Rectal smooth muscle tissue (tissue), 1 donor: ENCODE measurements around the gene LCMT1.
"Not testable (repeated sequence)": the region's sequence is repeated elsewhere in the genome, so short reads cannot be mapped to it uniquely, and the experiment has no call there.

Experiments used
- H3K27ac ChIP-seq: one replicate; pipeline ENCODE4 v1.7.0; 2013; ENCODE audit warnings: low read depth, low read length, inconsistent platforms
- H3K27me3 ChIP-seq: one replicate; pipeline ENCODE4 v1.7.0; 2013; ENCODE audit warnings: low read length; ENCODE audit not compliant: control insufficient read depth, insufficient read depth
- H3K36me3 ChIP-seq: one replicate; pipeline ENCODE4 v1.7.0; 2013; ENCODE audit warnings: low read length; ENCODE audit not compliant: control insufficient read depth, insufficient read depth
- H3K4me1 ChIP-seq: one replicate; pipeline ENCODE4 v1.7.0; 2013; ENCODE audit warnings: low read length; ENCODE audit not compliant: control insufficient read depth, insufficient read depth
- H3K4me3 ChIP-seq: one replicate; pipeline ENCODE4 v1.7.0; 2013; ENCODE audit warnings: low read length
- H3K9ac ChIP-seq: one replicate; pipeline ENCODE4 v1.7.0; 2013; ENCODE audit warnings: low read length

Gene LCMT1

GRCh38 chr16:25100511-25100910, 11.0 kb upstream of the LCMT1 start:
- H3K36me3 ChIP-seq, result no peaks in the 10 kb centered on the region
- H3K27ac ChIP-seq, result no peak overlapping the region
- no peaks in the 10 kb centered on the region for H3K4me1 ChIP-seq
- no peak overlapping the region for H3K4me3 ChIP-seq
- H3K9ac ChIP-seq, result no peak overlapping the region
- H3K27me3 ChIP-seq, result no peaks in the 10 kb centered on the region

- H3K4me3 ChIP-seq, result peak overlapping the region; percentile 92
- H3K27ac ChIP-seq, result peak overlapping the region; percentile 91
- H3K4me1 ChIP-seq, result peaks cover 10% of the 10 kb centered on the region
- H3K9ac ChIP-seq, result peak overlapping the region; percentile 91
- no peaks in the 10 kb centered on the region for H3K36me3 ChIP-seq
- H3K27me3 ChIP-seq, result no peaks in the 10 kb centered on the region
Measured at GRCh38 chr16:25106567-25107465, 4.7 kb upstream of the LCMT1 start.

DNA sequence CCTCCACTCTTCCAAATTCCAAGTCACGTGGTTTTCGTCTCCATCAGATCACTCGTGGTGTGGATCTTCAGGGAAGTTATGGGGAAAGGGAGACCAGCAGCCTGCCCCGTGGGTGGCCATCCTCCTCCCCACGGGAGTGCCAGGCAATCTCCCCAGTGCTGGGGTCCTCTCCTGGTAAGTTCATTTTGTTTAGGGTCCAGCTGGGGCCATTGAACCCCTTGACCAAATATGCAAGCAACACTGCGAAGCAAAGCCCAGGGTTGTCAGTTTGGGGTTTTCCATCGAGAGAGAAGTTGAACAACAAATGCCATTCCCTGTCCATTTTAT, 4.1 kb upstream of the LCMT1 start:
- no peaks in the 10 kb centered on the region for H3K27me3 ChIP-seq
- H3K27ac ChIP-seq, result peak overlapping the region; percentile 91
- peaks cover 13% of the 10 kb centered on the region for H3K4me1 ChIP-seq
- no peaks in the 10 kb centered on the region for H3K36me3 ChIP-seq
- H3K9ac ChIP-seq, result peak overlapping the region; percentile 91
- peak overlapping the region; percentile 92 for H3K4me3 ChIP-seq

DNA sequence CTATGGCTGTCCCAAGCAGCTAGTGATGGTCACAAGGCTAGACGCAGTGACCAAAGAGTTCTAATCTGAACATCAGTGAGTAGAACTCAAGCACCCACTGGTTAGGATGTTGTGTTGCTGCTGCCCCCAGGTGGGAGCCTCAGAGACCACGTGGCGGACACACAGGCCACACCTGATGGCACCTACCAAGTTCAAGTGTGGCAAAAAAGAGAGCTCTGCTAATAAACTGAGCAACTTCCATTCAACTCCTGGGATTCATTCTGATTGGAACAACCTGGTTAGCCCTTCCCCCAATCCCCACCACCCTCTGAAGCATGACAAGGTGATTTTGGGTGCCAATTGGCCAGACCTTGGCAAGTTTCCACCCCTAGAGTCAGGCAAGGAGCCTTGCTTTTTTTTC, 3.5 kb upstream of the LCMT1 start:
- Histone ChIP-seq H3K4me3 (no peak overlapping the region), H3K36me3 (no peaks in the 10 kb centered on the region), H3K9ac (no peak overlapping the region), H3K27ac (no peak overlapping the region), H3K4me1 (peaks cover 13% of the 10 kb centered on the region), H3K27me3 (no peaks in the 10 kb centered on the region)

DNA sequence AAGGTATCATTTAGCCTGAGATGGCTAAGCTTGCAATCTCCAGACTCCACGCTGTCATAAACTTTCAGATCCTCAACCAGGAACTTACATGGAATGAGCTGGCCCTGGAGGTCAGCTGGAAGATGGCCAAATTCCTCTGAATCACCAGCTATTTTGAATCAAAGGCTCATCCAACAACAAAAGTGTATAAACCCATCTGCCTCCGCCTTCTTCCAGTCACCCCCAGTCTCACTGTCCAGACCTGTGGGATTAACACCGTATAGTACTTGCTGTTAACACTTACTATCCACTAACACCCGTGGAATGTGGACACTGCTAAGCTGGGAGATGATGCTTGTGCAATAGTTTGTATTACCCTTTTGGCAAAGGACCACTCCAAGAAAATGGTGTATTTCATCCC, 1.9 kb upstream of the LCMT1 start:
- no peak overlapping the region for H3K27ac ChIP-seq
- peaks cover 13% of the 10 kb centered on the region for H3K4me1 ChIP-seq
- no peaks in the 10 kb centered on the region for H3K27me3 ChIP-seq
- no peak overlapping the region for H3K9ac ChIP-seq
- no peaks in the 10 kb centered on the region for H3K36me3 ChIP-seq
- H3K4me3 ChIP-seq, result no peak overlapping the region

DNA sequence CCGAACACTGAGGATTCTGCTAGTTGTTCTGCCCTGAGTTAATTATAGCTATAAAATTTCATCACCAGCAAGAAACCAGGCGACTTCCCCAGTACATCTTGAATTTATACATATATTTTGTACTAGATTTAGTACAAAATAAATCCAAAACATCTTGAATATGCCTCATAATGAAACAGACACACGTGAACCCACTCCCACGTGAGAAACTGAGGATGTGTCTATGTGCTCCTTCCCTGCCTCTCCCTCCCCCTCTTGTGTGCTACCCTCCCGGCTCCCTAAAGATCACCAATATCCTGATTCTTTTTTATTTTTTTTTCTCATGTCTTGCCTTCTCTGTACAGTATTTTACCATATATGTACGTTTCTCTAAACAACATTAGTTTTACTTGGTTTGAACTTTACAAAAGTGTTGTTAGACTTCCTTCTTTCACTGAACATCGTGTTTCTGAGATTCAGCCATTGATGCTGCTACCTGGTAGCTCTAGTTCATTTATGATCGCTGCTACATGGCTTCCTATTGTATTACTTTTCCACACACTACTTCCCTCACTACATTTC, 1.1 kb upstream of the LCMT1 start:
- Histone ChIP-seq H3K36me3 (no peaks in the 10 kb centered on the region), H3K9ac (no peak overlapping the region), H3K27ac (peak overlapping the region; percentile 77), H3K27me3 (no peaks in the 10 kb centered on the region), H3K4me3 (peak overlapping the region; percentile 84), H3K4me1 (peaks cover 13% of the 10 kb centered on the region)

- peaks cover 8% of the 10 kb centered on the region for H3K4me1 ChIP-seq
- H3K9ac ChIP-seq, result no peak overlapping the region
- H3K27me3 ChIP-seq, result no peaks in the 10 kb centered on the region
- H3K27ac ChIP-seq, result no peak overlapping the region
- H3K4me3 ChIP-seq, result no peak overlapping the region
- peaks cover 5% of the 10 kb centered on the region for H3K36me3 ChIP-seq
Measured at GRCh38 chr16:25114121-25114520, 2.6 kb downstream of the LCMT1 start.

DNA sequence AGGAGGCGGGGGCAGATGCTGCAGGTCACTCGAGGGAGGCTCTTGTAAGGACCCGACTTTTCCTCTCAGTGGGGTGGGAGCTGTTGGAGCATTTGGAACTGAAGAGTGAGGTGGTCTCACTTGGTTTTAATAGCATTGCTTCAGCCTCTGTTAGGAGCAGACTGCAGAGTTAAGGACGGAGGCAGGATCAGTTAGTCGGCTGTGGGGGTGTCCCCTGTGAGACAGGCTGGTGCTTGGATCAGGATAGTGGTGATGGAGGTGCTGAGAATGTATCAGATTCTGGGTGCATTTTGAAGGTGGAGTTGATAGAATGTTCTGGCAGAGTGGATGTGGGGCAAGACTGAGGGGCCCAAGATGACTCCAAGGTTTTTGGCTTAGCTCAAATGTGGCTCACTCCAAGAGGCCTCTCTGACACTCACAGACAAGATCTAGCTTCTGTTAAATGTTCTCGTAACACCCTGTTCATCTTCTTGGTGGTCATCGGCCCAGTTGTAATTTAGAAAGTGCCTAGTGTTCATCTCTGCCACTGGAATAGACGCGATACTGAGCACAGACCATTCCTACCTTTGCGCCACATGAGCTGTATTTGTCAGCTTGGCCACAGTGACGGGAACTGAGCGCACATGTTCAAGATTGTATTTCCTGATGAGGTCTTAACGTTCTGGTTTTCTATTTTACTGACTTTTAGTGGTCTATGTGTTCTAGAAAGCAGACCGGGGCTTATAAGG, 7.5 kb downstream of the LCMT1 start:
- H3K9ac ChIP-seq, result no peak overlapping the region
- H3K27me3 ChIP-seq, result no peaks in the 10 kb centered on the region
- H3K27ac ChIP-seq, result no peak overlapping the region
- no peaks in the 10 kb centered on the region for H3K4me1 ChIP-seq
- no peak overlapping the region for H3K4me3 ChIP-seq
- H3K36me3 ChIP-seq, result peaks cover 6% of the 10 kb centered on the region

- no peak overlapping the region for H3K27ac ChIP-seq
- H3K9ac ChIP-seq, result no peak overlapping the region
- peaks cover 6% of the 10 kb centered on the region for H3K36me3 ChIP-seq
- H3K27me3 ChIP-seq, result no peaks in the 10 kb centered on the region
- H3K4me3 ChIP-seq, result no peak overlapping the region
- peaks cover 2% of the 10 kb centered on the region for H3K4me1 ChIP-seq
Measured at GRCh38 chr16:25121824-25122600, 10.5 kb downstream of the LCMT1 start.

GRCh38 chr16:25124503-25124902, 13.0 kb downstream of the LCMT1 start:
- Histone ChIP-seq H3K27me3 (no peaks in the 10 kb centered on the region), H3K4me1 (peaks cover 6% of the 10 kb centered on the region), H3K9ac (no peak overlapping the region), H3K4me3 (no peak overlapping the region), H3K36me3 (peaks cover 5% of the 10 kb centered on the region), H3K27ac (no peak overlapping the region)

- H3K27ac ChIP-seq, H3K4me1 ChIP-seq, H3K27me3 ChIP-seq, H3K36me3 ChIP-seq, H3K4me3 ChIP-seq, H3K9ac ChIP-seq: not testable (repeated sequence)
Measured at GRCh38 chr16:25126086-25126666, 14.6 kb downstream of the LCMT1 start.

GRCh38 chr16:25126820-25127232, 15.3 kb downstream of the LCMT1 start:
- H3K9ac ChIP-seq, result no peak overlapping the region

More at GRCh38 chr16:25126820-25127232, 15.3 kb downstream of the LCMT1 start:
- Histone ChIP-seq H3K36me3 (peaks cover 5% of the 10 kb centered on the region), H3K4me1 (peaks cover 6% of the 10 kb centered on the region), H3K4me3 (no peak overlapping the region), H3K27ac (no peak overlapping the region), H3K27me3 (no peaks in the 10 kb centered on the region)
